ENCODE data around the gene SNED1. TPM values are rescaled to one million over a fixed set of nuclear protein-coding genes. Genes with fewer than 3 reads are reported as not detected.

The SNED1 gene
- total and polyA plus RNA-seq, 5 experiments from 2014 or later: 0.60 to 99.9 (median 3.0) TPM

- DNase-seq (peak in 1 of 10 donors; percentile 41), ATAC-seq (no peak)
- no peaks in the 10 kb centered on the region for H3K36me3 Mint-ChIP-seq
- H3K4me1 Mint-ChIP-seq: peaks cover 0 to 6% (median 4%) of the 10 kb centered on the region in 4 donors
- POLR2A ChIA-PET: interaction anchor here (0.5 to 3.7 kb wide), 4 partner anchors 11 to 118 kb away, joined by 3 to 16 read pairs (median 3); partner anchors contain the start of gene SNED1
- no peak overlapping the region for H3K4me3 Mint-ChIP-seq
- no peaks in the 10 kb centered on the region for H3K9me3 Mint-ChIP-seq
- peaks cover 0 to 2% (median 0%) of the 10 kb centered on the region in 5 donors for H3K27me3 Mint-ChIP-seq
- peak overlapping the region in 1 of 10 donors; percentile 37 for H3K27ac Mint-ChIP-seq
Measured at GRCh38 chr2:240985881-240986786, 12.3 kb upstream of the SNED1 start.

- peaks cover 0 to 6% (median 4%) of the 10 kb centered on the region in 4 donors for H3K4me1 Mint-ChIP-seq
- no peak for ATAC-seq
- peak in 1 of 10 donors; percentile 60 for DNase-seq
- H3K36me3 Mint-ChIP-seq: no peaks in the 10 kb centered on the region
- H3K9me3 Mint-ChIP-seq: no peaks in the 10 kb centered on the region
- POLR2A ChIA-PET: interaction anchor here (0.9 to 3.7 kb wide), 2 partner anchors 10 to 15 kb away, joined by 3 to 16 read pairs; partner anchors contain the start of gene SNED1
- no peak overlapping the region for H3K27ac Mint-ChIP-seq
- H3K4me3 Mint-ChIP-seq: no peak overlapping the region
- peaks cover 0 to 2% (median 0%) of the 10 kb centered on the region in 5 donors for H3K27me3 Mint-ChIP-seq
Measured at GRCh38 chr2:240986787-240987411, 11.5 kb upstream of the SNED1 start.

DNA sequence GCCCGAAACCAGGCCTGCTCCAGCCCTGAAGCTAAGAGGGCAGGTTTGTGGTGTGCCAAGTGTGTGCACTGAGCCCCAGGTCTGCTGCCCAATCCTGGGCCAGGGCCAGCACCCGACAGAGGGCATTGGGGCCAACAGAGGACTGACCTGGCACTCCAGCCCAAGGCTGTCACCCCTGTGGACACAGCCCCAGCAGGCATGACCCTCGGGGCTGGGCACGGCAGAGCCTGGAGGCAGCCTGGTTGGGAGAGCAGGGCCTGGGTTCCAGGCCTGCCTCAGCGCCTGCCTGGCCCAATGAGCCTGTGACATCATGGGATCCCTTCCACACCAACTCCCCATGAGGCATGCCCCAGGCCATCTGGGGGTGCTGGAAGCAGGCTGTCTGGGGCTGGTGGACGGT lies 10.8 kb upstream of the SNED1 start:
- POLR2A ChIA-PET: interaction anchor here (0.9 to 3.7 kb wide), 2 partner anchors 10 to 78 kb away, joined by 3 to 16 read pairs; partner anchors contain the start of gene SNED1
- DNase-seq (peak in 3 of 10 donors; percentile 0 to 31 (median 6)), ATAC-seq (no peak)
- Mint-ChIP-seq H3K36me3 (no peaks in the 10 kb centered on the region), H3K4me3 (no peak overlapping the region), H3K27me3 (peaks cover 0 to 3% (median 0%) of the 10 kb centered on the region in 5 donors), H3K27ac (peak overlapping the region in 1 of 10 donors; percentile 9), H3K9me3 (no peaks in the 10 kb centered on the region), H3K4me1 (peaks cover 3 to 10% (median 5%) of the 10 kb centered on the region in 4 donors)

DNA sequence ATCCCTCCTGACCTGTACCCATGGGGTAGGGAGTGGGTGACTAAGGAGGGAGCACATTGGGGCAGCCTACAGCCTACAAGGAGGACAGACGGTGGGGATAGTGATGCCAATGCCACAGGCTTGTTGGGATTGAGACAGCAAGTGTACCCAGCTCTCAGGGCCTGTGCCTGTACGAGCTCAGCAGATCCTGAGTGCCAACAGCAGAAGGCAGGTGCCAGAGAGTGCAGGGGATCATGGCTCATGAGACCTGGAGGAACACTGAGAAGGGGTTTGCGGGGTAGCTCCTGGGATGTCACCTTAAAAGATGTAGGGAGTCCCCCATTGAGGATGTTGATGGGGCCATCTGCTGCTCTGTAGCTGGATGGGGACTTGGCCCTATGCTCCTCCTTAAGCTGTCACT lies 10.3 kb upstream of the SNED1 start:
- POLR2A ChIA-PET: interaction anchor here (0.9 to 3.7 kb wide), 2 partner anchors 9 to 78 kb away, joined by 3 to 16 read pairs; partner anchors contain the start of gene SNED1
- Mint-ChIP-seq H3K9me3 (no peaks in the 10 kb centered on the region), H3K27ac (no peak overlapping the region), H3K36me3 (no peaks in the 10 kb centered on the region), H3K4me1 (peaks cover 3 to 14% (median 8%) of the 10 kb centered on the region in 4 donors), H3K27me3 (peaks cover 0 to 2% (median 0%) of the 10 kb centered on the region in 5 donors), H3K4me3 (no peak overlapping the region)
- ATAC-seq (no peak), DNase-seq (peak in 2 of 10 donors; percentile 0 to 50)

DNA sequence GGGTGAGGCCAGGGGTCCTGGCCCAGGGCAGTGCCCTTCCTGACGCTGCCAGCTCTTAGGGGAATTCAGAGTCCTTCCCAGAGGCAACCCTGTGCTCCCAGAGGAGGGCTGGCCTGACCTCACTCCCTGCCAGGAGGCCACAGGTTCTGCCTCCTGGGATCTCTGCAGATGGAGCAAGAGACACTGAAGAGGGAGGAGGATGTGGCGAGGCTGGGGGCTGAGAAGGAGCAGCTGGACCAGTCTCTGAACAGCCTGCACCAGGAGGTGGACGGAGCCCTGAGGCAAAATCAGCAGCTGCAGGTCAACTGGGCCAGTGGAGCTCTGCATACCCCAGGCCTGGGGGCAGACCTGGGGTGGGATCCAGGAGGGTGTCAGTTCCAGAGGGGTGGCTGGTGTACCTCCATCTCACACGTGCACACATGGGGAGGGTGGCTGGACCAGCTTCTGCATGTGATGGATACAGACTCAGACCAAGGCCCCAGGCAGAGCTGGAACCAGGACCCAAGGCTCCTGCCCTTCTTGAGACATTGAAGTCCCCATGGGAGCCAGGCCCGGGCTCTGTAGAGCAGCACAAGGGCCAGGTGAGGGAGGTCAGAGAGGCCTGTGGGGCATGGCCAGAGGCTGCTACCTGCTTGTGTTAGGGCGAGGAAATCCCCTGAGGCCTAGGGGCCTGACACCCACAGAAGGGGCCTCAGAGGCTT lies 9.7 kb upstream of the SNED1 start:
- ATAC-seq: no peak
- Mint-ChIP-seq H3K27me3 (peaks cover 0 to 2% (median 0%) of the 10 kb centered on the region in 5 donors), H3K36me3 (no peaks in the 10 kb centered on the region), H3K4me3 (no peak overlapping the region), H3K27ac (no peak overlapping the region), H3K4me1 (peaks cover 3 to 16% (median 11%) of the 10 kb centered on the region in 4 donors), H3K9me3 (no peaks in the 10 kb centered on the region)
- peak in 2 of 10 donors; percentile 0 to 35 for DNase-seq
- POLR2A ChIA-PET: interaction anchor here (0.5 to 3.7 kb wide), 3 partner anchors 9 to 79 kb away, joined by 3 to 16 read pairs (median 3); partner anchors contain the start of gene SNED1

- H3K27me3 Mint-ChIP-seq: peaks cover 0 to 2% (median 0%) of the 10 kb centered on the region in 5 donors
- H3K4me1 Mint-ChIP-seq: peaks cover 3 to 15% (median 8%) of the 10 kb centered on the region in 4 donors
- ATAC-seq (peak in 1 of 2 donors; percentile 33), DNase-seq (peak in 1 of 10 donors; percentile 56)
- H3K36me3 Mint-ChIP-seq: no peaks in the 10 kb centered on the region
- POLR2A ChIA-PET: interaction anchor here (0.5 to 3.7 kb wide), 2 partner anchors 8 to 58 kb away, joined by 3 to 16 read pairs; partner anchors contain the start of gene SNED1
- peak overlapping the region in 1 of 10 donors; percentile 7 for H3K27ac Mint-ChIP-seq
- H3K4me3 Mint-ChIP-seq: no peak overlapping the region
- H3K9me3 Mint-ChIP-seq: no peaks in the 10 kb centered on the region
Measured at GRCh38 chr2:240989451-240990265, 8.8 kb upstream of the SNED1 start.

DNA sequence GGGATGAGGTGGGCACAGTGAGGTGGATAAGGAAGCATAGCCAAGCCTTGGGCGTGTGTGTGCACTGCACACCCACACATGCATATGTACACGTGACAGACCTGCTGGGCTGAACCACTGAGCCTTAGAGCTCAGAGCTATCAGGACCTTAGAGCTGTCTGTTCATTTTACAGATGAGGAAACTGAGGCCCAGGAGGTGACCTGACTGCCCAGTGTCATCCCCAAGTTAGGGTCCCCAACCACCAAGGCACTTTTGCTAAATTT lies 8.2 kb upstream of the SNED1 start:
- Mint-ChIP-seq H3K4me1 (peaks cover 3 to 17% (median 10%) of the 10 kb centered on the region in 4 donors), H3K9me3 (no peaks in the 10 kb centered on the region), H3K27ac (no peak overlapping the region), H3K36me3 (no peaks in the 10 kb centered on the region), H3K4me3 (no peak overlapping the region), H3K27me3 (peaks cover 0 to 2% (median 0%) of the 10 kb centered on the region in 5 donors)
- POLR2A ChIA-PET: no interaction called here
- ATAC-seq (no peak), DNase-seq (no peak)

GRCh38 chr2:240990726-240991377 lies 7.6 kb upstream of the SNED1 start:
- no peak overlapping the region for H3K4me3 Mint-ChIP-seq
- POLR2A ChIA-PET: interaction anchor here (1.2 to 2.2 kb wide), 2 partner anchors 19 to 22 kb away, joined by 3 to 6 read pairs; no protein-coding TSS in a partner anchor
- no peak for DNase-seq
- ATAC-seq: no peak
- peaks cover 0 to 4% (median 0%) of the 10 kb centered on the region in 5 donors for H3K27me3 Mint-ChIP-seq
- peaks cover under 1 to 19% (median 13%) of the 10 kb centered on the region in 4 donors for H3K4me1 Mint-ChIP-seq
- no peak overlapping the region for H3K27ac Mint-ChIP-seq
- no peaks in the 10 kb centered on the region for H3K9me3 Mint-ChIP-seq
- no peaks in the 10 kb centered on the region for H3K36me3 Mint-ChIP-seq

- POLR2A ChIA-PET: interaction anchor here (0.5 to 2.2 kb wide), 3 partner anchors 18 to 25 kb away, joined by 3 to 6 read pairs (median 4); no protein-coding TSS in a partner anchor
- Mint-ChIP-seq H3K4me1 (peaks cover 0 to 17% (median 14%) of the 10 kb centered on the region in 4 donors), H3K9me3 (no peaks in the 10 kb centered on the region), H3K4me3 (no peak overlapping the region), H3K36me3 (no peaks in the 10 kb centered on the region), H3K27ac (peak overlapping the region in 1 of 10 donors; percentile 44), H3K27me3 (peaks cover 0 to 4% (median 0%) of the 10 kb centered on the region in 5 donors)
- ATAC-seq (no peak), DNase-seq (no peak)
Measured at GRCh38 chr2:240991378-240992263, 6.8 kb upstream of the SNED1 start.

DNA sequence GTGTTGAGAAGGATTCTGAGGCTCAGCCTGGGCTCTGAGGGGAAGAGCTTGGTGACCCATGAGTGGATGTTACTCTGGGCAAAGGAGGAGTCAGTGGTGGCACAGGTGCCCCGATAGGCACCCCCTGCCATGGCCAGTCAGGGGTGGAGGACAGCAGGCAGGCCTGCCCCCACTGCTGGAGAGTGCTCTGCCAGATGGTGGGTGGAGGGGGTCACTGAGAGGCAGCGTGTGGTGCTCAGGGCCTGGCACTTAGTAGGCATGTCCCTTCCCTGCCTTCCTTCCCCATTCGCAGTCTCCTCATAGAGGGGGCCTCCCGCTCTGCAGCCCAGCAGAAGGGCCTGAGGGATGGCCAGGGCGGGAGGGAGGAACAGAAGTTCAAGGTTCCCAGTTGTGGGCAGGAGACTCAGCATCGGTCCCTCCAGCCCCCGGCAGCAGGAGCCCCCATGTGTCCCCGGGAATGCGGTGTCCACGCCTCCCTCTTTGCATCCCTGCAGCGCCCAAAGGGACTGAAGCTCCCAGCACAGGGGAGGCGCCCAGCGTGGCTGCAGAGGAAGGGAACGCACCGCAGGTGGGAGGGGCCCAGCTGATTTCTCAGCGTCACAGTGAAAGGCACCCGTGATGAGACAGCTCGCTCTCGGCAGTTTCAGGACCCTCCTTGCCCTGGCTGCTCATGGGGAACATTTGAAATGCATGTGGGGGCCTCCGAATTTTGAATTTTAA lies 5.7 kb upstream of the SNED1 start:
- H3K4me1 Mint-ChIP-seq: peaks cover 8 to 28% (median 24%) of the 10 kb centered on the region in 4 donors
- POLR2A ChIA-PET: interaction anchor here (1.3 to 2.2 kb wide), 2 partner anchors 9 to 17 kb away, joined by 3 to 6 read pairs; no protein-coding TSS in a partner anchor
- H3K27me3 Mint-ChIP-seq: peaks cover 0 to 11% (median 0%) of the 10 kb centered on the region in 5 donors
- peak overlapping the region in 5 of 10 donors; percentile 18 to 62 (median 30) for H3K4me3 Mint-ChIP-seq
- no peaks in the 10 kb centered on the region for H3K9me3 Mint-ChIP-seq
- no peaks in the 10 kb centered on the region for H3K36me3 Mint-ChIP-seq
- DNase-seq: peak in 3 of 10 donors; percentile 14 to 34 (median 24)
- H3K27ac Mint-ChIP-seq: peak overlapping the region in 6 of 10 donors; percentile 24 to 81 (median 65)
- peak; percentile 35 to 70 for ATAC-seq
